ENCODE results near the gene MGAT4B.

DNA sequence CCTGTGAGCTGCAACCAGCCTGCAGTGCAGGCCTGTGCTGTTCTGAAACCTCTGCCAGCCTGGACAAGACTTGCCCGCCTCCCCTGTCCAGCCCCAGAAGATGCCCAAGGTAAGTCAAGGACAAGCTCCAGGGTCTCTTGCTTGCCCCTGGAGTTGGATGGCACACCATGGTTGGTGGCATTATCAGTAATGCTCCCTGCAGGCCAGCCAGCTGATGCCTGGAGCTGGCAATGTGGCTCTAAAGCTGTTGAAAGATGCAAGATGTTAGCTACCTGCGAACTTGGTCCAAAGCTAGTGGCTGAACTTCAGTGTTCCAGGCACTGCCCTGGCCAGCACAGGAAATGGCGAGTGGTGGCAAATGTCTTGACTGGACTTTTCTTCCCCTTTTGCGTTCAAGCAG lies 26.8 kb downstream of the MGAT4B start:
- TF ChIP-seq OSR1 (CRISPR knock-in tag; IDR thresholded peaks at IDR 0.05) = no peak
- no peak for TF ChIP-seq ZNF70 (CRISPR knock-in tag; IDR thresholded peaks at IDR 0.05)
- TF ChIP-seq GLIS3 (CRISPR knock-in tag; IDR thresholded peaks at IDR 0.05) = no peak
- no peak for TF ChIP-seq ZFP30 (CRISPR knock-in tag; IDR thresholded peaks at IDR 0.05)

Measured in SK-N-SH treated with all-trans-retinoic acid at 6 μM for 48 hours (cell line).